GM21526 (cell line): ENCODE results near the gene ASPHD2.
A peak's percentile ranks its signal among the peaks of the same experiment; 100 is the strongest.

ENCODE experiments used
- ATAC-seq: cut with Tn5 transposase; IDR thresholded peaks from one replicate; pipeline ENCODE4 v1.9.1; 2021; ENCODE audit warnings: moderate library complexity; ENCODE audit not compliant: unreplicated experiment, low FRiP score

Gene ASPHD2

GRCh38 chr22:26470807-26471206 is 41.7 kb downstream of the ASPHD2 start:
- no peak for ATAC-seq

- ATAC-seq = no peak
These were observed 42.5 kb downstream of the ASPHD2 start for GRCh38 chr22:26471522-26471921.

GRCh38 chr22:26474682-26475081 is 45.6 kb downstream of the ASPHD2 start:
- ATAC-seq = no peak

- no peak for ATAC-seq
These were observed 47.8 kb downstream of the ASPHD2 start for GRCh38 chr22:26476705-26477340.

- no peak for ATAC-seq
These were observed 48.3 kb downstream of the ASPHD2 start for GRCh38 chr22:26477341-26477731.

- no peak for ATAC-seq
These were observed 50.2 kb downstream of the ASPHD2 start for GRCh38 chr22:26479043-26479791.

DNA sequence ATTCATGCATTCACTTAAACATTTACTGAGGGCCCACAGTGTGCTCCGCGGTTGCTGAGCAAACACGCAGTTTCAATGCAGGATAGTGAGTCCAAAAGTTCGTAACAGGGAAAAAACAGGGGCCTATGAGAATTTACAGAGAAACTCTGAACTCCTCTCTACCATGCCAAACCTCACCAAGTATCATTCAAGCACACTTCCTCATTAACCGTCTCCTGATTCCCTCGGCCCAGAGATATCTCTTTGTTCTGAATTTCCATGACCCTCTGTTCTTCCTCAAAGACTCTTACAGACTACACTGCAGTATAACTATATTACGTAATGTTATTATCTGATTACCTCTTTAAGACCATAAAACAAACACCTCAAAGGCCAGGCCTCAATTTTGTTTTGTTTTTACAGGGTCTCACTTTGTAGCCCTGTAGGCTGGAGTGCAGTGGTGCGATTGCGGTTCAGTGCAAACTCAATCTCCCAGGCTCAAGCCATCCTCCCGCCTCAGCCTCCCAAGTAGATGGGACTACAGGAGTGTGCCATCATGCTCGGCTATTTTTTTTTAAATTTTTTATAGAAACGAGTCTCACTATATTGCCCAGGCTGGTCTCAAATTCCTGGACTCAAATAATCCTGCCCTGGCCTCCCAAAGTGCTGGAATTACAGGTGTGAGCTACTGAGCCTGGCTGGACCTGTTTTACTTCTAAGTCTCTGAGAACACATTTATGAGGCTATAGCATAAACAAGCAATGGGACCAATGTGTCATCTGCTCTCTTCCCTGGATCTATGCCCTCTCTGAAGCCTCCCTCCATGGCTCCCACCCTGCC is 50.9 kb downstream of the ASPHD2 start:
- no peak for ATAC-seq

DNA sequence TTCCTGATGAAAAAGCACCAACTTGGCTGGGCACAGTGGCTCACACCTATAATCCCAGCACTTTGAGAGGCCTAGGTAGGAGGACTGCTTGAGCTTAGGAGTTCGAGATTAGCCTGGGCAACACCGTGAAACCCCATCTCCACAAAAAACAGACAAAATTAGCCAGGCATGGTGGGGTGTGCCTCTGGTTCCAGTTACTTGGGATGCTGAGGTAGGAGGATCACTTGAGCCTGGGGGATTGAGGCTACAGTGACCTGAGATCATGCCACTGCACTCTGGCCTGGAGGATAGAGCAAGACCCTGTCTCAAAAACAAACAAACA is 51.5 kb downstream of the ASPHD2 start:
- ATAC-seq = no peak

- ATAC-seq = no peak
These were observed 52.1 kb downstream of the ASPHD2 start for GRCh38 chr22:26481112-26481693.

- ATAC-seq = no peak
These were observed 52.6 kb downstream of the ASPHD2 start for GRCh38 chr22:26481694-26482093.

DNA sequence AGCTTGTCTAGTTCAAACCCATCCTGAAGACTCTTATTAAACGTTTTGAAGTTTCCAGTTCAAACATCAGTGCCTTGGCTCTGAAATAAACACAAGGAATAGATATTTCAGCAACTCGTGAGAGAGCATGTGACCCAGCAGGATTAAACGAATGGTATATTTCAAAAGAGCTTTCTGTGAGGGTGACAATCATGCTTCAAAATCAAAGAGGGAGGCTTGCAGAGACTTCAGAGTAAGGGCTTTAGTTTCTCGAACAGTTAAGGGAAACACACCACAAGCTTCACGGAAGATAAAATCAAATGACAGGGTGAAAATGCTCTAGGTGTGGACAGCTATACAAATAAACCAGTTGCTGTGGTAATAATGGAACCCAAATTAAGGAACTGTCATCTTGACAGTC is 53.1 kb downstream of the ASPHD2 start:
- no peak for ATAC-seq

GRCh38 chr22:26483043-26483438 is 54.0 kb downstream of the ASPHD2 start:
- no peak for ATAC-seq

GRCh38 chr22:26483439-26484359 is 54.6 kb downstream of the ASPHD2 start, which contains the start of the genes HPS4 and SRRD:
Gene HPS4, minus strand, starts transcription at chr22:26483783. Its CDS starts 2,021 bp downstream, at chr22:26481762.
Gene SRRD, plus strand, starts transcription at chr22:26483877. Its CDS starts 14 bp downstream, at chr22:26483891.
- ATAC-seq = peak; percentile 54

DNA sequence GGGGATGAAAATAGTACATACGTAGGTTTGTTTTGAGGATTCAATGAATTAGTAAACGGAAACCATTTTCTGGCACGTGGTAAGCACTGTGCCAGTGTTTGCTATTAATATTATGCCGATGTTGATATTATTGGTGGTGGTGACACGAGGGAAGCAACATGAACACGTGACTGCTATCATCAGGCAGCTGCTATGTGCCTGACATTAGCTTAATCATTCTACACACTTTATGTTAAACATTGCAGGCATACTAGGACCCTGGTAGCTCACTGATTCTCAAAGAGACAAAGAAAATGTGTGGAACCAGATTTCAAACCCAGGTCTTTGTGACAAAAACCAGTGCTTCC is 55.3 kb downstream of the ASPHD2 start:
- ATAC-seq = no peak

- ATAC-seq = no peak
These were observed 56.0 kb downstream of the ASPHD2 start for GRCh38 chr22:26485013-26485412.

DNA sequence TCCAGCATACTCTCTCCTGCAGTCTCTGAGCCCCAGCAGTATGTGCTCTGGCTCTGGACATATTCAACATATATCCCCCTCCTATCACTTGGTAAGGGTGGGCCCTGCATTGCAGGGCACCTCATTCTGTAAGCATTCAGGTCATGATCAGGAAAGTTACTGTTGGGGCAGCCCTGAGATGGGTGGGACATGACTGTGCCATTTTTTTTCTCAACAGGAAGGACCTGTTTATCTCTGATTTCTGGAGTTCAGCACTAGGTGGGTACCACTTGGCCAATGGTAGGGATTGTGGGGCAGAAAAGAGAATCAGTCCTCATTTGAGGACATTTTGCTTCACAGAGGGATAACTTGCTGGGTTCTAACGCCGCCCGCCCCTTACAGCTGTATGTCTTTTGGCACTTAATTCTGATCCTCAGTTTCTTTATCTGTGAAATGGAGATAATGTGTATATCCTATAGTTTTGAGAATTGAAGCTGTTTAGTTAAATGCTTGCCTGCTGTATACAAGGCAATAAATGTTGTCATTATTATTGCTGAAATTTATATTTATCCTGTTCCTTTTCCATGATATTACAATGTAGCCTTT is 56.8 kb downstream of the ASPHD2 start:
- ATAC-seq = no peak

- ATAC-seq = no peak
These were observed 57.3 kb downstream of the ASPHD2 start for GRCh38 chr22:26486394-26486793.

DNA sequence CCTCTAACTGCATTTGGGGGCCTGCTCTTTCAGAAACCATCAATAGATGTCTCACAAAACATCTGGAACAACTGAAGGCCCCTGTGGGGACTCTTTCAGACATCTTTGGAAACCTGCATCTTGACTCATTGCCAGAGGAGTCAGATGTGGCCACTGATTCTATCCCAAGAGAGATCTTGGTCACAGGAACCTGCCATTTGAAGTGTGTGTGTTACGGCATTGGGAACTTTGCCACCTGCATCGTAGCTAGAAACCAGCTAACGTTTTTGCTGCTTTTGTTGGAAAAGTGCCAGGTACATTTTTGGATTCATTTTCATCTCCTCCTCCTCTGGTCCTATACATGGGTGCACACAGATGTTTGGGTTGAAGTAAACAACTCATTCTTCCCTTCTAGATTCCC is 58.9 kb downstream of the ASPHD2 start:
- no peak for ATAC-seq

DNA sequence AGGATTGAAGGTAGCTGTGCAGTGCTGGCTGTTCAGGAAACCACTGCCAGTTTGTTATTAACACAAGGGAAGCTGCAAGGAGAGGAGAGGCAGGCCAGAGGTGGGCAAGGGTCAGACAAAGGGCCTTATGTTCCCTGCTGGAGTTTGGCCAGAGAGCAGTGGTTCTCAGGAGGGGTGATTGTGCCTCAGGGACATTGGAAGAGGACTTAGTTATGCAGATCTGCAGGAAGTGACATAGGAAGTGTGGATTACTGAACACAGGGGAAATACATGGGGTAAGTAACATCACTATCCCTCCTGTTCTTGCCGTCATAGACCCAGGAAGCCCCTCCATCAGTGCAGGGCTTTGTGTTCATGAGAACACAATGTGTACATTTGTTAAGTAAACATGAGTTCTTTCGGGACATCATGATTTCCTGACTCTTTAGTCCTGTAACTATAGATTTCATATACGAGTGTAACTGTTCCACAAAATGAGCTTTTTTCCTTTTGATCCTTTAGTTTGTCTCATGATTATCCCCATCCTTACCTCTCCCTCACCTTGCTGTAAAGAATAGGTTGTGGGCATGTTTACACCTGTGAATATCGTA is 60.5 kb downstream of the ASPHD2 start:
- no peak for ATAC-seq
